WTC11 (cell line): ENCODE results near the gene SPATA17. TPM values are rescaled to one million over a fixed set of nuclear protein-coding genes. Genes with fewer than 3 reads are reported as not detected.

Experiments used
- ATAC-seq: fragments of 200-7000 bp; cut with Tn5 transposase; 2 replicates; pipeline ENCODE4 v1.10.0; 2021; ENCODE audit warnings: mild to moderate bottlenecking, moderate library complexity
- CTCF ChIA-PET: fragments of 300-600 bp; sonication (Branson Sonifier 250); formaldehyde crosslinking; loops from one replicate; lab custom pipeline; 2021; ENCODE audit warnings: antibody characterized with exemption; lab: Charles Lee
- POLR2A ChIA-PET: fragments of 350-600 bp; sonication (Branson Sonifier 250); formaldehyde crosslinking; loops from one replicate; lab custom pipeline; 2021; ENCODE audit warnings: antibody characterized with exemption; lab: Charles Lee
- DNase-seq: peaks from one replicate; pipeline ENCODE4 v3.0.0; 2021; ENCODE audit warnings: low spot score
- H3K27ac Mint-ChIP-seq: 2 replicates; pipeline ENCODE4 v1.8.0; 2021; ENCODE audit warnings: mixed read lengths
- H3K27me3 Mint-ChIP-seq: 2 replicates; pipeline ENCODE4 v1.8.0; 2021; ENCODE audit warnings: low read depth, mild to moderate bottlenecking, moderate library complexity, mixed read lengths
- H3K36me3 Mint-ChIP-seq: 2 replicates; pipeline ENCODE4 v1.8.0; 2021; ENCODE audit warnings: mixed read lengths
- H3K4me1 Mint-ChIP-seq: 2 replicates; pipeline ENCODE4 v1.8.0; 2022; ENCODE audit warnings: mixed read lengths
- H3K4me3 Mint-ChIP-seq: 2 replicates; pipeline ENCODE4 v1.8.0; 2021; ENCODE audit warnings: mild to moderate bottlenecking, moderate library complexity, mixed read lengths
- H3K9me3 Mint-ChIP-seq: 2 replicates; pipeline ENCODE4 v1.8.0; 2021; ENCODE audit warnings: mixed read lengths
- CREM ChIP-seq: sonication (generic); formaldehyde crosslinking; IDR thresholded peaks from 2 replicates; pipeline ENCODE4 v1.8.1; 2022; ENCODE audit warnings: mild to moderate bottlenecking, missing genetic modification reagents, moderate library complexity
- GABPB1 ChIP-seq: sonication (generic); formaldehyde crosslinking; IDR thresholded peaks from 2 replicates; pipeline ENCODE4 v1.8.1; 2023; ENCODE audit warnings: mild to moderate bottlenecking, missing genetic modification reagents
- SMAD4 ChIP-seq: sonication (generic); formaldehyde crosslinking; IDR thresholded peaks from 2 replicates; pipeline ENCODE4 v1.8.0; 2022; ENCODE audit warnings: mild to moderate bottlenecking, missing genetic modification reagents
- SOX15 ChIP-seq: fragments of 250-450 bp; sonication (Bioruptor Pico); IDR thresholded peaks from 2 replicates; pipeline ENCODE4 v1.9.0; 2021; ENCODE audit warnings: mild to moderate bottlenecking
- SP1 ChIP-seq: sonication (generic); formaldehyde crosslinking; conservative IDR thresholded peaks from 2 replicates; pipeline ENCODE4 v1.8.1; 2022; ENCODE audit warnings: missing genetic modification reagents
- TP53 ChIP-seq: sonication (generic); formaldehyde crosslinking; IDR thresholded peaks from 2 replicates; pipeline ENCODE4 v1.8.1; 2023; ENCODE audit warnings: mild to moderate bottlenecking, missing genetic modification reagents
- ZNF121 ChIP-seq: sonication (generic); formaldehyde crosslinking; IDR thresholded peaks from 2 replicates; pipeline ENCODE4 v1.8.0; 2023; ENCODE audit warnings: missing genetic modification reagents
- ZNF263 ChIP-seq: sonication (generic); formaldehyde crosslinking; IDR thresholded peaks from 2 replicates; pipeline ENCODE4 v1.8.1; 2022; ENCODE audit warnings: low read depth, mild to moderate bottlenecking, moderate library complexity, missing genetic modification reagents
- total RNA-seq: library from RNA; stranded (reverse); gene quantifications from 3 replicates; pipeline ENCODE4 v1.2.3, GENCODE V29; 2021
- TF ChIP-seq, protein P1 (sequence below): fragments of 250-450 bp; sonication (Bioruptor Pico); IDR thresholded peaks from 2 replicates; pipeline ENCODE4 v1.8.0; 2021; ENCODE audit warnings: mild to moderate bottlenecking
- TF ChIP-seq, protein P2 (sequence below): sonication (generic); formaldehyde crosslinking; IDR thresholded peaks from 2 replicates; pipeline ENCODE4 v1.8.0; 2023; ENCODE audit warnings: mild to moderate bottlenecking, missing genetic modification reagents
- TF ChIP-seq, protein P3 (sequence below): sonication (generic); formaldehyde crosslinking; IDR thresholded peaks from 2 replicates; pipeline ENCODE4 v1.8.1; 2022; ENCODE audit warnings: mild to moderate bottlenecking, moderate library complexity, missing genetic modification reagents
- TF ChIP-seq, protein P4 (sequence below): sonication (generic); formaldehyde crosslinking; IDR thresholded peaks from 2 replicates; pipeline ENCODE4 v1.8.1; 2023; ENCODE audit warnings: mild to moderate bottlenecking, missing genetic modification reagents
- TF ChIP-seq, protein P5 (sequence below): sonication (generic); formaldehyde crosslinking; IDR thresholded peaks from 2 replicates; pipeline ENCODE4 v1.8.0; 2023; ENCODE audit warnings: missing genetic modification reagents, mild to moderate bottlenecking, borderline replicate concordance
- TF ChIP-seq, protein P6 (sequence below): fragments of 200-600 bp; IDR thresholded peaks from 2 replicates; pipeline ENCODE4 v1.8.0; 2022; ENCODE audit warnings: antibody characterized with exemption
- TF ChIP-seq, protein P7 (sequence below): sonication (generic); formaldehyde crosslinking; IDR thresholded peaks from 2 replicates; pipeline ENCODE4 v1.8.1; 2022; ENCODE audit warnings: low read depth, missing genetic modification reagents, borderline replicate concordance
- TF ChIP-seq, protein P8 (sequence below): fragments of 250-450 bp; sonication (Bioruptor Pico); IDR thresholded peaks from 2 replicates; pipeline ENCODE4 v2.1.2; 2022; ENCODE audit warnings: mild to moderate bottlenecking, moderate library complexity
- TF ChIP-seq, protein P9 (sequence below): sonication (generic); formaldehyde crosslinking; conservative IDR thresholded peaks from 2 replicates; pipeline ENCODE4 v1.8.1; 2023; ENCODE audit warnings: mild to moderate bottlenecking, low read depth, missing genetic modification reagents, moderate library complexity

Gene SPATA17
- total RNA-seq, 1 experiment from 2014 or later, result 1.3 TPM

DNA sequence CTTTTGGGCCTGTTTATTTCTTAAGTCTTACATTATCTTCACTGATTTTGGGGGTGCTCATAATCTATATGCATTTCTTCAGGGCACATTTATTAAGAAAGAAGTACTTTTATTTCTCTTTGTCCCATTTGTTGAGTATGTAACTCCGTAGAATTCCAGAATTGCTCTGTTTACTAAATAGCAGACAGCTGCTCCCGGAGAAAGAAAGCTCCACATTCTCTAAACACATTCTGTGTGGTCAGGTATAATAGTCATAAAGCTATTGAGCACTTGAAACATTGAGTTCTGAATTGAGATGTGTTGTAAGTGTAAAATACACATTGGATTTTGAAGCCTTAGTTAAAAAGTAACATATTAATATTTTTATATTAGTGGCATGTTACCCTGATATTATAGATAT lies 206.5 kb downstream of the SPATA17 start:
- CTCF ChIA-PET, result no interaction called here
- no peak for TF ChIP-seq CREM (CRISPR knock-in tag)
- TF ChIP-seq TP53 (CRISPR knock-in tag), result no peak
- TF ChIP-seq, protein P1, sequence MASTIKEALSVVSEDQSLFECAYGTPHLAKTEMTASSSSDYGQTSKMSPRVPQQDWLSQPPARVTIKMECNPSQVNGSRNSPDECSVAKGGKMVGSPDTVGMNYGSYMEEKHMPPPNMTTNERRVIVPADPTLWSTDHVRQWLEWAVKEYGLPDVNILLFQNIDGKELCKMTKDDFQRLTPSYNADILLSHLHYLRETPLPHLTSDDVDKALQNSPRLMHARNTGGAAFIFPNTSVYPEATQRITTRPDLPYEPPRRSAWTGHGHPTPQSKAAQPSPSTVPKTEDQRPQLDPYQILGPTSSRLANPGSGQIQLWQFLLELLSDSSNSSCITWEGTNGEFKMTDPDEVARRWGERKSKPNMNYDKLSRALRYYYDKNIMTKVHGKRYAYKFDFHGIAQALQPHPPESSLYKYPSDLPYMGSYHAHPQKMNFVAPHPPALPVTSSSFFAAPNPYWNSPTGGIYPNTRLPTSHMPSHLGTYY (CRISPR knock-in tag), result no peak
- TF ChIP-seq, protein P2, sequence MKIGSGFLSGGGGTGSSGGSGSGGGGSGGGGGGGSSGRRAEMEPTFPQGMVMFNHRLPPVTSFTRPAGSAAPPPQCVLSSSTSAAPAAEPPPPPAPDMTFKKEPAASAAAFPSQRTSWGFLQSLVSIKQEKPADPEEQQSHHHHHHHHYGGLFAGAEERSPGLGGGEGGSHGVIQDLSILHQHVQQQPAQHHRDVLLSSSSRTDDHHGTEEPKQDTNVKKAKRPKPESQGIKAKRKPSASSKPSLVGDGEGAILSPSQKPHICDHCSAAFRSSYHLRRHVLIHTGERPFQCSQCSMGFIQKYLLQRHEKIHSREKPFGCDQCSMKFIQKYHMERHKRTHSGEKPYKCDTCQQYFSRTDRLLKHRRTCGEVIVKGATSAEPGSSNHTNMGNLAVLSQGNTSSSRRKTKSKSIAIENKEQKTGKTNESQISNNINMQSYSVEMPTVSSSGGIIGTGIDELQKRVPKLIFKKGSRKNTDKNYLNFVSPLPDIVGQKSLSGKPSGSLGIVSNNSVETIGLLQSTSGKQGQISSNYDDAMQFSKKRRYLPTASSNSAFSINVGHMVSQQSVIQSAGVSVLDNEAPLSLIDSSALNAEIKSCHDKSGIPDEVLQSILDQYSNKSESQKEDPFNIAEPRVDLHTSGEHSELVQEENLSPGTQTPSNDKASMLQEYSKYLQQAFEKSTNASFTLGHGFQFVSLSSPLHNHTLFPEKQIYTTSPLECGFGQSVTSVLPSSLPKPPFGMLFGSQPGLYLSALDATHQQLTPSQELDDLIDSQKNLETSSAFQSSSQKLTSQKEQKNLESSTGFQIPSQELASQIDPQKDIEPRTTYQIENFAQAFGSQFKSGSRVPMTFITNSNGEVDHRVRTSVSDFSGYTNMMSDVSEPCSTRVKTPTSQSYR (CRISPR knock-in tag), result no peak
- no peak for TF ChIP-seq GABPB1 (CRISPR knock-in tag)
- no peak for TF ChIP-seq SOX15
- TF ChIP-seq, protein P3, sequence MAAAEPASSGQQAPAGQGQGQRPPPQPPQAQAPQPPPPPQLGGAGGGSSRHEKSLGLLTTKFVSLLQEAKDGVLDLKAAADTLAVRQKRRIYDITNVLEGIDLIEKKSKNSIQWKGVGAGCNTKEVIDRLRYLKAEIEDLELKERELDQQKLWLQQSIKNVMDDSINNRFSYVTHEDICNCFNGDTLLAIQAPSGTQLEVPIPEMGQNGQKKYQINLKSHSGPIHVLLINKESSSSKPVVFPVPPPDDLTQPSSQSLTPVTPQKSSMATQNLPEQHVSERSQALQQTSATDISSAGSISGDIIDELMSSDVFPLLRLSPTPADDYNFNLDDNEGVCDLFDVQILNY (CRISPR knock-in tag), result no peak
- no peak for TF ChIP-seq SMAD4 (CRISPR knock-in tag)
- TF ChIP-seq, protein P4, sequence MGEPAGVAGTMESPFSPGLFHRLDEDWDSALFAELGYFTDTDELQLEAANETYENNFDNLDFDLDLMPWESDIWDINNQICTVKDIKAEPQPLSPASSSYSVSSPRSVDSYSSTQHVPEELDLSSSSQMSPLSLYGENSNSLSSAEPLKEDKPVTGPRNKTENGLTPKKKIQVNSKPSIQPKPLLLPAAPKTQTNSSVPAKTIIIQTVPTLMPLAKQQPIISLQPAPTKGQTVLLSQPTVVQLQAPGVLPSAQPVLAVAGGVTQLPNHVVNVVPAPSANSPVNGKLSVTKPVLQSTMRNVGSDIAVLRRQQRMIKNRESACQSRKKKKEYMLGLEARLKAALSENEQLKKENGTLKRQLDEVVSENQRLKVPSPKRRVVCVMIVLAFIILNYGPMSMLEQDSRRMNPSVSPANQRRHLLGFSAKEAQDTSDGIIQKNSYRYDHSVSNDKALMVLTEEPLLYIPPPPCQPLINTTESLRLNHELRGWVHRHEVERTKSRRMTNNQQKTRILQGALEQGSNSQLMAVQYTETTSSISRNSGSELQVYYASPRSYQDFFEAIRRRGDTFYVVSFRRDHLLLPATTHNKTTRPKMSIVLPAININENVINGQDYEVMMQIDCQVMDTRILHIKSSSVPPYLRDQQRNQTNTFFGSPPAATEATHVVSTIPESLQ, result no peak
- TF ChIP-seq, protein P5, sequence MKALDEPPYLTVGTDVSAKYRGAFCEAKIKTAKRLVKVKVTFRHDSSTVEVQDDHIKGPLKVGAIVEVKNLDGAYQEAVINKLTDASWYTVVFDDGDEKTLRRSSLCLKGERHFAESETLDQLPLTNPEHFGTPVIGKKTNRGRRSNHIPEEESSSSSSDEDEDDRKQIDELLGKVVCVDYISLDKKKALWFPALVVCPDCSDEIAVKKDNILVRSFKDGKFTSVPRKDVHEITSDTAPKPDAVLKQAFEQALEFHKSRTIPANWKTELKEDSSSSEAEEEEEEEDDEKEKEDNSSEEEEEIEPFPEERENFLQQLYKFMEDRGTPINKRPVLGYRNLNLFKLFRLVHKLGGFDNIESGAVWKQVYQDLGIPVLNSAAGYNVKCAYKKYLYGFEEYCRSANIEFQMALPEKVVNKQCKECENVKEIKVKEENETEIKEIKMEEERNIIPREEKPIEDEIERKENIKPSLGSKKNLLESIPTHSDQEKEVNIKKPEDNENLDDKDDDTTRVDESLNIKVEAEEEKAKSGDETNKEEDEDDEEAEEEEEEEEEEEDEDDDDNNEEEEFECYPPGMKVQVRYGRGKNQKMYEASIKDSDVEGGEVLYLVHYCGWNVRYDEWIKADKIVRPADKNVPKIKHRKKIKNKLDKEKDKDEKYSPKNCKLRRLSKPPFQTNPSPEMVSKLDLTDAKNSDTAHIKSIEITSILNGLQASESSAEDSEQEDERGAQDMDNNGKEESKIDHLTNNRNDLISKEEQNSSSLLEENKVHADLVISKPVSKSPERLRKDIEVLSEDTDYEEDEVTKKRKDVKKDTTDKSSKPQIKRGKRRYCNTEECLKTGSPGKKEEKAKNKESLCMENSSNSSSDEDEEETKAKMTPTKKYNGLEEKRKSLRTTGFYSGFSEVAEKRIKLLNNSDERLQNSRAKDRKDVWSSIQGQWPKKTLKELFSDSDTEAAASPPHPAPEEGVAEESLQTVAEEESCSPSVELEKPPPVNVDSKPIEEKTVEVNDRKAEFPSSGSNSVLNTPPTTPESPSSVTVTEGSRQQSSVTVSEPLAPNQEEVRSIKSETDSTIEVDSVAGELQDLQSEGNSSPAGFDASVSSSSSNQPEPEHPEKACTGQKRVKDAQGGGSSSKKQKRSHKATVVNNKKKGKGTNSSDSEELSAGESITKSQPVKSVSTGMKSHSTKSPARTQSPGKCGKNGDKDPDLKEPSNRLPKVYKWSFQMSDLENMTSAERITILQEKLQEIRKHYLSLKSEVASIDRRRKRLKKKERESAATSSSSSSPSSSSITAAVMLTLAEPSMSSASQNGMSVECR (CRISPR knock-in tag), result no peak
- TF ChIP-seq, protein P6, sequence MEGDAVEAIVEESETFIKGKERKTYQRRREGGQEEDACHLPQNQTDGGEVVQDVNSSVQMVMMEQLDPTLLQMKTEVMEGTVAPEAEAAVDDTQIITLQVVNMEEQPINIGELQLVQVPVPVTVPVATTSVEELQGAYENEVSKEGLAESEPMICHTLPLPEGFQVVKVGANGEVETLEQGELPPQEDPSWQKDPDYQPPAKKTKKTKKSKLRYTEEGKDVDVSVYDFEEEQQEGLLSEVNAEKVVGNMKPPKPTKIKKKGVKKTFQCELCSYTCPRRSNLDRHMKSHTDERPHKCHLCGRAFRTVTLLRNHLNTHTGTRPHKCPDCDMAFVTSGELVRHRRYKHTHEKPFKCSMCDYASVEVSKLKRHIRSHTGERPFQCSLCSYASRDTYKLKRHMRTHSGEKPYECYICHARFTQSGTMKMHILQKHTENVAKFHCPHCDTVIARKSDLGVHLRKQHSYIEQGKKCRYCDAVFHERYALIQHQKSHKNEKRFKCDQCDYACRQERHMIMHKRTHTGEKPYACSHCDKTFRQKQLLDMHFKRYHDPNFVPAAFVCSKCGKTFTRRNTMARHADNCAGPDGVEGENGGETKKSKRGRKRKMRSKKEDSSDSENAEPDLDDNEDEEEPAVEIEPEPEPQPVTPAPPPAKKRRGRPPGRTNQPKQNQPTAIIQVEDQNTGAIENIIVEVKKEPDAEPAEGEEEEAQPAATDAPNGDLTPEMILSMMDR, result no peak
- no peak for TF ChIP-seq ZNF263 (CRISPR knock-in tag)
- no peak for TF ChIP-seq SP1
- TF ChIP-seq, protein P7, sequence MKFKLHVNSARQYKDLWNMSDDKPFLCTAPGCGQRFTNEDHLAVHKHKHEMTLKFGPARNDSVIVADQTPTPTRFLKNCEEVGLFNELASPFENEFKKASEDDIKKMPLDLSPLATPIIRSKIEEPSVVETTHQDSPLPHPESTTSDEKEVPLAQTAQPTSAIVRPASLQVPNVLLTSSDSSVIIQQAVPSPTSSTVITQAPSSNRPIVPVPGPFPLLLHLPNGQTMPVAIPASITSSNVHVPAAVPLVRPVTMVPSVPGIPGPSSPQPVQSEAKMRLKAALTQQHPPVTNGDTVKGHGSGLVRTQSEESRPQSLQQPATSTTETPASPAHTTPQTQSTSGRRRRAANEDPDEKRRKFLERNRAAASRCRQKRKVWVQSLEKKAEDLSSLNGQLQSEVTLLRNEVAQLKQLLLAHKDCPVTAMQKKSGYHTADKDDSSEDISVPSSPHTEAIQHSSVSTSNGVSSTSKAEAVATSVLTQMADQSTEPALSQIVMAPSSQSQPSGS, result no peak
- TF ChIP-seq, protein P8, sequence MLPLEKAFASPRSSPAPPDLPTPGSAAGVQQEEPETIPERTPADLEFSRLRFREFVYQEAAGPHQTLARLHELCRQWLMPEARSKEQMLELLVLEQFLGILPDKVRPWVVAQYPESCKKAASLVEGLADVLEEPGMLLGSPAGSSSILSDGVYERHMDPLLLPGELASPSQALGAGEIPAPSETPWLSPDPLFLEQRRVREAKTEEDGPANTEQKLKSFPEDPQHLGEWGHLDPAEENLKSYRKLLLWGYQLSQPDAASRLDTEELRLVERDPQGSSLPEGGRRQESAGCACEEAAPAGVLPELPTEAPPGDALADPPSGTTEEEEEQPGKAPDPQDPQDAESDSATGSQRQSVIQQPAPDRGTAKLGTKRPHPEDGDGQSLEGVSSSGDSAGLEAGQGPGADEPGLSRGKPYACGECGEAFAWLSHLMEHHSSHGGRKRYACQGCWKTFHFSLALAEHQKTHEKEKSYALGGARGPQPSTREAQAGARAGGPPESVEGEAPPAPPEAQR (CRISPR knock-in tag), result no peak
- TF ChIP-seq, protein P9, sequence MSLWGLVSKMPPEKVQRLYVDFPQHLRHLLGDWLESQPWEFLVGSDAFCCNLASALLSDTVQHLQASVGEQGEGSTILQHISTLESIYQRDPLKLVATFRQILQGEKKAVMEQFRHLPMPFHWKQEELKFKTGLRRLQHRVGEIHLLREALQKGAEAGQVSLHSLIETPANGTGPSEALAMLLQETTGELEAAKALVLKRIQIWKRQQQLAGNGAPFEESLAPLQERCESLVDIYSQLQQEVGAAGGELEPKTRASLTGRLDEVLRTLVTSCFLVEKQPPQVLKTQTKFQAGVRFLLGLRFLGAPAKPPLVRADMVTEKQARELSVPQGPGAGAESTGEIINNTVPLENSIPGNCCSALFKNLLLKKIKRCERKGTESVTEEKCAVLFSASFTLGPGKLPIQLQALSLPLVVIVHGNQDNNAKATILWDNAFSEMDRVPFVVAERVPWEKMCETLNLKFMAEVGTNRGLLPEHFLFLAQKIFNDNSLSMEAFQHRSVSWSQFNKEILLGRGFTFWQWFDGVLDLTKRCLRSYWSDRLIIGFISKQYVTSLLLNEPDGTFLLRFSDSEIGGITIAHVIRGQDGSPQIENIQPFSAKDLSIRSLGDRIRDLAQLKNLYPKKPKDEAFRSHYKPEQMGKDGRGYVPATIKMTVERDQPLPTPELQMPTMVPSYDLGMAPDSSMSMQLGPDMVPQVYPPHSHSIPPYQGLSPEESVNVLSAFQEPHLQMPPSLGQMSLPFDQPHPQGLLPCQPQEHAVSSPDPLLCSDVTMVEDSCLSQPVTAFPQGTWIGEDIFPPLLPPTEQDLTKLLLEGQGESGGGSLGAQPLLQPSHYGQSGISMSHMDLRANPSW (CRISPR knock-in tag), result no peak
- TF ChIP-seq ZNF121 (CRISPR knock-in tag), result no peak
- TF ChIP-seq, all 79 proteins: peak for 0
- ATAC-seq (no peak), DNase-seq (no peak)
- H3K27ac Mint-ChIP-seq, result no peak overlapping the region
- no peaks in the 10 kb centered on the region for H3K9me3 Mint-ChIP-seq
- H3K36me3 Mint-ChIP-seq, result no peaks in the 10 kb centered on the region
- H3K4me3 Mint-ChIP-seq, result no peak overlapping the region
- H3K4me1 Mint-ChIP-seq, result no peaks in the 10 kb centered on the region
- H3K27me3 Mint-ChIP-seq, result no peaks in the 10 kb centered on the region
- POLR2A ChIA-PET, result no interaction called here
